H1 (cell line): Measurements from ENCODE around the gene AOPEP. TPM values are rescaled to one million over a fixed set of nuclear protein-coding genes. Genes with fewer than 3 reads are reported as not detected.

Experiments
- CTCF ChIA-PET: fragments of 300-600 bp; sonication (Branson Sonifier 250); formaldehyde crosslinking; loops from one replicate; lab custom pipeline; 2021; ENCODE audit not compliant: partially characterized antibody; lab: Charles Lee
- POLR2A ChIA-PET: fragments of 300-600 bp; sonication (Branson Sonifier 250); formaldehyde crosslinking; loops from one replicate; lab custom pipeline; 2021; ENCODE audit warnings: inconsistent platforms; ENCODE audit not compliant: partially characterized antibody; lab: Charles Lee
- DNase-seq, 2 experiments: peaks; one replicate each; pipeline versions ENCODE4 v3.0.0 to v3.0.0-alpha.2; 2010 to 2022; ENCODE audit warnings: low spot score in 2 of 2, low read depth in 1 of 2, mixed read lengths in 1 of 2
- FAIRE-seq: peaks from 2 replicates; lab custom pipeline; 2011; peaks lifted over from hg19 to GRCh38; lab: Jason Lieb, UNC
- H2AFZ ChIP-seq: 2 replicates; pipeline ENCODE4 v1.8.1; 2012; ENCODE audit warnings: low read length, inconsistent platforms
- H2AK5ac ChIP-seq: 2 replicates; pipeline ENCODE4 v1.6.1; 2013; ENCODE audit warnings: low read depth, low read length
- H2BK120ac ChIP-seq: replicated peaks from 2 replicates; pipeline ENCODE3; 2013; ENCODE audit warnings: low read depth, low read length, inconsistent platforms
- H2BK12ac ChIP-seq: 2 replicates; pipeline ENCODE4 v1.6.1; 2013; ENCODE audit warnings: low read depth, low read length
- H2BK15ac ChIP-seq: 2 replicates; pipeline ENCODE4 v1.6.1; 2013; ENCODE audit warnings: low read length
- H2BK20ac ChIP-seq: 2 replicates; pipeline ENCODE4 v1.6.1; 2013; ENCODE audit warnings: low read length
- H2BK5ac ChIP-seq: 2 replicates; pipeline ENCODE4 v1.6.1; 2013; ENCODE audit warnings: low read depth, low read length
- H3K14ac ChIP-seq: 2 replicates; pipeline ENCODE4 v1.6.1; 2013; ENCODE audit warnings: inconsistent platforms; ENCODE audit not compliant: insufficient read length
- H3K18ac ChIP-seq: 2 replicates; pipeline ENCODE4 v1.6.1; 2013; ENCODE audit warnings: low read length; ENCODE audit errors: extremely low read depth
- H3K23ac ChIP-seq: 2 replicates; pipeline ENCODE4 v1.6.1; 2013; ENCODE audit warnings: inconsistent platforms; ENCODE audit not compliant: insufficient read length
- H3K23me2 ChIP-seq: 2 replicates; pipeline ENCODE4 v1.6.1; 2013; ENCODE audit warnings: low read depth, low read length
- H3K27ac ChIP-seq: 2 replicates; pipeline ENCODE4 v1.6.1; 2011; ENCODE audit warnings: low read depth, low read length, inconsistent platforms
- H3K27me3 ChIP-seq, 4 experiments: replicated peaks in 1 of 4; 1 replicate in 1 of 4; 2 replicates in 3 of 4; pipeline versions ENCODE4 v1.6.1 to v1.8.1; 2011 to 2013; ENCODE audit warnings: low read length in 3 of 4, mild to moderate bottlenecking in 3 of 4, inconsistent platforms in 2 of 4, mixed read lengths in 2 of 4, moderate library complexity in 1 of 4; ENCODE audit not compliant: control insufficient read depth in 3 of 4, insufficient read depth in 3 of 4; ENCODE audit errors: extremely low read depth in 1 of 4
- H3K36me3 ChIP-seq, 4 experiments: 2 replicates each; pipeline versions ENCODE4 v1.6.1 to v1.8.1; 2011 to 2013; ENCODE audit warnings: mild to moderate bottlenecking in 4 of 4, low read length in 3 of 4, moderate library complexity in 2 of 4, control low read depth in 1 of 4, inconsistent platforms in 1 of 4; ENCODE audit not compliant: insufficient read depth in 4 of 4, control insufficient read depth in 2 of 4
- H3K4ac ChIP-seq: replicated peaks from 2 replicates; pipeline ENCODE3; 2013; ENCODE audit warnings: low read length, low read depth, mixed read lengths, inconsistent platforms; ENCODE audit not compliant: insufficient read length
- H3K4me1 ChIP-seq, 4 experiments: replicated peaks in 1 of 4; 1 replicate in 1 of 4; 2 replicates in 3 of 4; pipeline versions ENCODE4 v1.6.1 to v1.8.1; 2011 to 2013; ENCODE audit warnings: low read length in 3 of 4, inconsistent platforms in 2 of 4, mixed read lengths in 1 of 4; ENCODE audit not compliant: insufficient read depth in 4 of 4, control insufficient read depth in 3 of 4
- H3K4me2 ChIP-seq, 2 experiments: 2 replicates each; pipeline versions ENCODE4 v1.6.1 to v1.8.1; 2011 to 2013; ENCODE audit warnings: low read depth in 2 of 2, low read length in 2 of 2, control low read depth in 1 of 2, inconsistent platforms in 1 of 2, mild to moderate bottlenecking in 1 of 2; ENCODE audit not compliant: insufficient read depth in 1 of 2
- H3K4me3 ChIP-seq, 4 experiments: fragments of 200-600, 300-600 bp in 1 of 4; sonication (generic), shearing (Covaris generic), sonication (Bioruptor Twin) in 1 of 4; 2 replicates each; pipeline versions ENCODE4 v1.5.1 to v1.8.1; 2011 to 2016; ENCODE audit warnings: low read length in 4 of 4, low read depth in 3 of 4, control low read depth in 2 of 4, inconsistent platforms in 2 of 4, mild to moderate bottlenecking in 2 of 4, mixed read lengths in 1 of 4, moderate library complexity in 1 of 4; ENCODE audit not compliant: insufficient read depth in 2 of 4; ENCODE audit errors: extremely low read depth in 1 of 4
- H3K56ac ChIP-seq: replicated peaks from 2 replicates; pipeline ENCODE3; 2013; ENCODE audit warnings: low read depth, mild to moderate bottlenecking, mixed read lengths, low read length, inconsistent platforms; ENCODE audit not compliant: insufficient read length
- H3K79me1 ChIP-seq: 2 replicates; pipeline ENCODE4 v1.6.1; 2013; ENCODE audit warnings: low read depth, low read length, control low read depth
- H3K79me2 ChIP-seq, 2 experiments: 2 replicates each; pipeline versions ENCODE4 v1.6.1 to v1.8.1; 2012 to 2013; ENCODE audit warnings: low read length in 2 of 2, mild to moderate bottlenecking in 2 of 2, inconsistent platforms in 1 of 2; ENCODE audit not compliant: insufficient read depth in 2 of 2, control insufficient read depth in 1 of 2
- H3K9ac ChIP-seq, 4 experiments: replicated peaks in 1 of 4; 1 replicate in 1 of 4; 2 replicates in 3 of 4; pipeline versions ENCODE4 v1.6.1 to v1.8.1; 2011 to 2013; ENCODE audit warnings: low read depth in 3 of 4, low read length in 3 of 4, control low read depth in 2 of 4, mild to moderate bottlenecking in 2 of 4, moderate library complexity in 2 of 4, inconsistent platforms in 1 of 4; ENCODE audit errors: extremely low read depth in 1 of 4
- H3K9me3 ChIP-seq, 2 experiments: 2 replicates each; pipeline versions ENCODE4 v1.6.1 to v1.8.1; 2012 to 2013; ENCODE audit warnings: mild to moderate bottlenecking in 2 of 2, moderate library complexity in 2 of 2, control low read depth in 1 of 2, inconsistent platforms in 1 of 2, low read depth in 1 of 2, low read length in 1 of 2, mixed read lengths in 1 of 2; ENCODE audit not compliant: insufficient read depth in 2 of 2
- H4K20me1 ChIP-seq, 2 experiments: replicated peaks in 1 of 2; 2 replicates each; pipeline versions ENCODE3 to v1.8.1; 2011 to 2013; ENCODE audit warnings: inconsistent platforms in 2 of 2, low read length in 2 of 2, mild to moderate bottlenecking in 1 of 2; ENCODE audit not compliant: insufficient read depth in 2 of 2, control insufficient read depth in 1 of 2
- H4K5ac ChIP-seq: 2 replicates; pipeline ENCODE4 v1.6.1; 2013; ENCODE audit warnings: low read length, low read depth, mixed read lengths, inconsistent platforms; ENCODE audit not compliant: insufficient read length
- H4K8ac ChIP-seq: 2 replicates; pipeline ENCODE4 v1.8.0; 2013; ENCODE audit warnings: mild to moderate bottlenecking, moderate library complexity, low read length, inconsistent platforms; ENCODE audit not compliant: insufficient read depth; ENCODE audit errors: extremely low read depth
- H4K91ac ChIP-seq: replicated peaks from 2 replicates; pipeline ENCODE3; 2013; ENCODE audit warnings: low read length, mixed read lengths, inconsistent platforms; ENCODE audit not compliant: insufficient read length
- TEAD4 ChIP-seq: IDR thresholded peaks from 2 replicates; pipeline ENCODE4 v1.6.1; 2012; ENCODE audit warnings: low read depth, low read length, inconsistent platforms, mixed read lengths
- WGBS, 2 experiments: shearing (Covaris generic) in 1 of 2; methylation state at CpG; one replicate each; pipeline versions ENCODE4 v1.1.6 to v1.1.7; 2013 to 2015; ENCODE audit warnings: low lambda C conversion rate in 2 of 2, mixed read lengths in 2 of 2, inconsistent platforms in 1 of 2, low coverage in 1 of 2, missing lambda C conversion rate in 1 of 2; ENCODE audit not compliant: insufficient replicate concordance in 2 of 2, insufficient coverage in 1 of 2, insufficient read length in 1 of 2; ENCODE audit errors: extremely low coverage in 1 of 2, missing lambda C conversion rate in 1 of 2; 5-methylcytosine and 5-hydroxymethylcytosine counted together
- polyA plus RNA-seq, 7 experiments: library from polyadenylated mRNA; depleted of rRNA in 3 of 7; stranded (reverse) in 5 of 7; unstranded in 2 of 7; fragments of >200 nt in 5 of 7; fragments of 200-250 nt in 2 of 7; gene quantifications; 1 replicate in 5 of 7; 2 replicates in 1 of 7; 4 replicates in 1 of 7; pipeline versions ENCODE4 v1.2.1 to v1.2.3, GENCODE V29; 2011 to 2013; ENCODE audit warnings: missing spikeins in 2 of 7, mixed read lengths in 2 of 7
- total RNA-seq: library from RNA; stranded (reverse); fragmentation: NEBNext Ultra II Directional; extraction: Animal tissue kit (Norgen Biotek cat#: 25700); gene quantifications from 2 replicates; pipeline ENCODE4 v1.2.1, GENCODE V29; 2021

The AOPEP gene
- total and polyA plus RNA-seq, 2 of the 8 experiments (the other 6 are each of a cell fraction or from before 2014, with no cell fraction given): 6.1 to 14.3 TPM

DNA sequence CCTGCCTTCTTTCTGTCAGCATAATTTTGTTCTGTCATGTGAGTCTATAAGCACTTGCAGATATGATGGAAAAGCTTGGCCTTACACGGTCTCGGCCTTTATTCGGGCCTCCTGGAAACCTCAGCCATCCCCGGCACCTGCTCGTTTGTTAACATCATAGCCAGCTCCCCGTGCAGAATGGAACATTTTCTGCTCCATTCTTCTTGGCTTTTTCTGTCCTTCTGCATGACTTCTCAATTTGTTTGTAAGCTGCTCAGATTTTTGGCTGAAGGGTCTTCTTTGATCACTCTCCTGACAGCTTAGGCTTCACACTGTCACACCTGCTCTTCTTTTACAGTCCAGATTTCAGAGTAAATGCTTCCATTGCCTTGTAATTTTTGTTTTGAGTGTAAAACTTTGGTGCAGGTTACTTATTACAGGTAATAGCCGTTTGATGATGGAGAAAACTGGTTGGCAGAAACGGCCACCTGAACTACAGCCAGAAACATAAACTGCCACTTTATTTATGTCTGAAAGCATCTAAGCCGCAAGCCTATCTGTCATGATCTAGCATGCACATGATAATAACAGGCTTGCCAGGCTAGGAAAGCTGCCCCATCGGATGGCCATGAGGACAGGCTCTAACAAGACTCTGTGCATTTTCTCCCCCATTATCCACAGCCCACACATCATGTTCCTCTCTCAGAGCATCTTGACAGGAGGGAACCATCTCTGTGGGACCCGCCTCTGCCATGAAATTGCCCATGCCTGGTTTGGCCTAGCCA, 197.0 kb downstream of the AOPEP start:
- no peaks in the 10 kb centered on the region for H3K27me3 ChIP-seq
- H2BK12ac ChIP-seq: no peak overlapping the region
- H3K9ac ChIP-seq: no peak overlapping the region
- no peak overlapping the region for H3K27ac ChIP-seq
- H3K23ac ChIP-seq: no peak overlapping the region
- peak overlapping the region; percentile 64; the same call in 1 of the 2 replicates for H4K8ac ChIP-seq
- H3K79me1 ChIP-seq: no peaks in the 10 kb centered on the region; the same call in 1 of the 2 replicates
- FAIRE-seq: no peak
- H3K36me3 ChIP-seq: no peaks in the 10 kb centered on the region
- no peak overlapping the region for H2AFZ ChIP-seq
- no peak overlapping the region for H2BK20ac ChIP-seq
- no peaks in the 10 kb centered on the region for H3K9me3 ChIP-seq
- no peak overlapping the region for H3K4ac ChIP-seq
- H3K4me2 ChIP-seq: no peak overlapping the region
- no peak overlapping the region for H3K4me3 ChIP-seq
- H2BK120ac ChIP-seq: no peak overlapping the region
- no peak overlapping the region for H4K5ac ChIP-seq
- no peak overlapping the region for H2AK5ac ChIP-seq
- no peak overlapping the region for H4K91ac ChIP-seq
- no peak overlapping the region for H3K14ac ChIP-seq
- 95% methylated on average over 11 of the region's 11 CpGs; no CpG with 5 or more reads in 1 of the 2 experiments for WGBS, 2 experiments
- H3K23me2 ChIP-seq: no peaks in the 10 kb centered on the region
- no peaks in the 10 kb centered on the region; a peak in 1 of 4 replicates for H3K79me2 ChIP-seq
- ChIA-PET POLR2A (interaction anchor here (0.5 to 0.7 kb wide), 2 partner anchors 10 to 11 kb away, joined by 3 read pairs; no protein-coding TSS in a partner anchor), CTCF (interaction anchor here (1.1 kb wide), 1 partner anchor 140 kb away, joined by 3 read pairs; no protein-coding TSS in a partner anchor)
- no peak overlapping the region for H2BK5ac ChIP-seq
- DNase-seq: no peak
- H3K56ac ChIP-seq: no peak overlapping the region
- no peaks in the 10 kb centered on the region for H4K20me1 ChIP-seq
- H3K18ac ChIP-seq: no peak overlapping the region
- no peak overlapping the region for H2BK15ac ChIP-seq
- TF ChIP-seq TEAD4: no peak
- TF ChIP-seq, all 59 proteins: peak for 0
- H3K4me1 ChIP-seq: peaks cover 0 to 11% (median 7%) of the 10 kb centered on the region in 4 experiments; a peak in 5 of 7 replicates
